Ecto neural progenitor cell (in vitro differentiated cells): ENCODE data around the gene TNFSF13B.
"Not testable (repeated sequence)": the region's sequence is repeated elsewhere in the genome, so short reads cannot be mapped to it uniquely, and the experiment has no call there.

ENCODE experiments used
- DNase-seq: peaks from one replicate; pipeline ENCODE4 v3.0.0-alpha.2; 2018; ENCODE audit warnings: low spot score

Gene TNFSF13B

GRCh38 chr13:108281901-108282300, 12.4 kb downstream of the TNFSF13B start:
- DNase-seq = no peak

- DNase-seq = no peak
Measured at GRCh38 chr13:108283110-108283509, 13.6 kb downstream of the TNFSF13B start.

GRCh38 chr13:108288741-108289140, 19.2 kb downstream of the TNFSF13B start:
- DNase-seq = no peak

GRCh38 chr13:108289819-108290218, 20.3 kb downstream of the TNFSF13B start:
- DNase-seq = no peak

GRCh38 chr13:108297114-108297513, 27.6 kb downstream of the TNFSF13B start:
- DNase-seq = no peak

GRCh38 chr13:108302279-108302678, 32.8 kb downstream of the TNFSF13B start:
- DNase-seq = no peak

GRCh38 chr13:108304170-108305016, 34.9 kb downstream of the TNFSF13B start:
- no peak for DNase-seq

GRCh38 chr13:108305655-108306054, 36.1 kb downstream of the TNFSF13B start:
- no peak for DNase-seq

- DNase-seq = no peak
Measured at GRCh38 chr13:108306860-108307259, 37.3 kb downstream of the TNFSF13B start.

GRCh38 chr13:108311596-108311995, 42.1 kb downstream of the TNFSF13B start:
- DNase-seq = not testable (repeated sequence)

GRCh38 chr13:108313382-108313781, 43.9 kb downstream of the TNFSF13B start:
- no peak for DNase-seq

- no peak for DNase-seq
Measured at GRCh38 chr13:108315273-108315672, 45.8 kb downstream of the TNFSF13B start.

- DNase-seq = no peak
Measured at GRCh38 chr13:108315991-108316390, 46.5 kb downstream of the TNFSF13B start.

- no peak for DNase-seq
Measured at GRCh38 chr13:108316413-108316812, 46.9 kb downstream of the TNFSF13B start.

GRCh38 chr13:108322206-108322824, 52.8 kb downstream of the TNFSF13B start:
- no peak for DNase-seq

GRCh38 chr13:108323031-108323430, 53.5 kb downstream of the TNFSF13B start:
- no peak for DNase-seq

GRCh38 chr13:108325863-108326262, 56.3 kb downstream of the TNFSF13B start:
- no peak for DNase-seq

GRCh38 chr13:108326309-108326708, 56.8 kb downstream of the TNFSF13B start:
- DNase-seq = no peak

GRCh38 chr13:108328848-108329247, 59.3 kb downstream of the TNFSF13B start:
- DNase-seq = no peak

GRCh38 chr13:108332791-108333190, 63.3 kb downstream of the TNFSF13B start:
- DNase-seq = no peak

- no peak for DNase-seq
Measured at GRCh38 chr13:108342369-108343289, 73.1 kb downstream of the TNFSF13B start.

- DNase-seq = no peak
Measured at GRCh38 chr13:108345016-108345415, 75.5 kb downstream of the TNFSF13B start.
